ENCODE measurements around the gene AGAP5.
"Not testable (repeated sequence)": the region's sequence is repeated elsewhere in the genome, so short reads cannot be mapped to it uniquely, and the experiment has no call there.

The AGAP5 gene

GRCh38 chr10:73697675-73698159, at the start of gene AGAP5:
Gene AGAP5 (minus strand): TSS chr10:73698109. CDS start chr10:73697755, 354 bp downstream.
- not testable (repeated sequence) for DNase-seq

- DNase-seq, result no peak
Observed at GRCh38 chr10:73746721-73747120, 48.8 kb upstream of the AGAP5 start.

GRCh38 chr10:73744664-73744975, 46.7 kb upstream of the AGAP5 start:
- DNase-seq, result peak; percentile 68

GRCh38 chr10:73743905-73744663, 46.2 kb upstream of the AGAP5 start, which contains the start of gene SEC24C:
Gene SEC24C (plus strand): TSS chr10:73744372. CDS start chr10:73746833, 2,461 bp downstream.
- peak; percentile 92 for DNase-seq

- no peak for DNase-seq
Observed at GRCh38 chr10:73743327-73743904, 45.5 kb upstream of the AGAP5 start.

- DNase-seq, result no peak
Observed at GRCh38 chr10:73742454-73742734, 44.5 kb upstream of the AGAP5 start.

GRCh38 chr10:73740501-73741254, 42.8 kb upstream of the AGAP5 start:
- not testable (repeated sequence) for DNase-seq

- no peak for DNase-seq
Observed at GRCh38 chr10:73734796-73735305, 36.9 kb upstream of the AGAP5 start.

- no peak for DNase-seq
Observed at GRCh38 chr10:73734028-73734720, 36.3 kb upstream of the AGAP5 start.

GRCh38 chr10:73732931-73733623, 35.2 kb upstream of the AGAP5 start:
- no peak for DNase-seq

GRCh38 chr10:73732426-73732825, 34.5 kb upstream of the AGAP5 start:
- DNase-seq, result no peak

GRCh38 chr10:73731588-73732375, 33.9 kb upstream of the AGAP5 start:
- no peak for DNase-seq

GRCh38 chr10:73730153-73730906, 32.4 kb upstream of the AGAP5 start:
- DNase-seq, result peak; percentile 87

GRCh38 chr10:73729781-73730152, 31.9 kb upstream of the AGAP5 start:
- peak; percentile 39 for DNase-seq

- DNase-seq, result no peak
Observed at GRCh38 chr10:73723516-73723915, 25.6 kb upstream of the AGAP5 start.

GRCh38 chr10:73720561-73720960, 22.7 kb upstream of the AGAP5 start:
- DNase-seq, result not testable (repeated sequence)

GRCh38 chr10:73717556-73717955, 19.6 kb upstream of the AGAP5 start:
- no peak for DNase-seq

GRCh38 chr10:73716251-73716650, 18.3 kb upstream of the AGAP5 start:
- DNase-seq, result no peak

- not testable (repeated sequence) for DNase-seq
Observed at GRCh38 chr10:73715179-73716156, 17.6 kb upstream of the AGAP5 start.

- not testable (repeated sequence) for DNase-seq
Observed at GRCh38 chr10:73714483-73714882, 16.6 kb upstream of the AGAP5 start.

All from stimulated activated naive CD4-positive, alpha-beta T cell treated with Interleukin-2 at 50 U/mL for 16 hours (primary cell).